Measurements from ENCODE around the gene SLC12A5. TPM values are rescaled to one million over a fixed set of nuclear protein-coding genes. Genes with fewer than 3 reads are reported as not detected.

Gene SLC12A5
- total and polyA plus RNA-seq, 2 of the 4 experiments (the other 2 are of a cell fraction) = 2.2 TPM; not detected in 1

- peak overlapping the region; percentile 90; the same call in 1 of the 2 replicates for H3K18ac ChIP-seq (ENCODE audit: low read depth, low read length)
- no peak overlapping the region for H2BK15ac ChIP-seq (ENCODE audit: low read depth, low read length)
- peak; percentile 33 for ATAC-seq (ENCODE audit: low read depth)
- peak overlapping the region; percentile 99 for H3K14ac ChIP-seq (replicated peaks; ENCODE audit: low read depth, low read length)
- H3K79me1 ChIP-seq (ENCODE audit: low read depth in 1 of 2, low read length in 2 of 2) = peaks cover 16 to 44% of the 10 kb centered on the region in 2 experiments
- peak overlapping the region; percentile 81; the same call in 1 of the 2 replicates for H4K5ac ChIP-seq (ENCODE audit: low read depth, low read length)
- peak overlapping the region; percentile 93; the same call in 1 of the 2 replicates for H3K23ac ChIP-seq (ENCODE audit: low read depth, low read length)
- peak overlapping the region; percentile 98 for H2AFZ ChIP-seq (replicated peaks; ENCODE audit: low read length, poor library complexity)
- H3K9ac ChIP-seq (ENCODE audit: low read depth, low read length) = peak overlapping the region; percentile 98
- dilution Hi-C loops (cut with HindIII; ENCODE audit: low sequenced_read_pairs, unreplicated experiment) (no loop called here), intact Hi-C loops (cut with micrococcal nuclease) (loop anchor here (1.0 to 10.0 kb wide), 4 partner anchors 31 to 314 kb away; partner anchors contain the start of gene ZNF335), in situ Hi-C loops (cut with MboI; ENCODE audit: low sequenced_read_pairs) (no loop called here)
- no peak overlapping the region for H2BK20ac ChIP-seq (ENCODE audit: low read depth, low read length)
- peaks cover 7% of the 10 kb centered on the region; the same call in 1 of the 2 replicates for H3K9me1 ChIP-seq (ENCODE audit: insufficient read depth, low read length)
- no peaks in the 10 kb centered on the region for H3K9me3 ChIP-seq (ENCODE audit: control insufficient read depth, insufficient read depth, low read length)
- H2BK120ac ChIP-seq (ENCODE audit: low read depth, low read length) = peak overlapping the region; percentile 57; the same call in 1 of the 2 replicates
- peak overlapping the region; percentile 87 for H3K4ac ChIP-seq (ENCODE audit: low read depth, low read length)
- H4K20me1 ChIP-seq (ENCODE audit: insufficient read depth, low read length) = peaks cover 53% of the 10 kb centered on the region
- TF ChIP-seq MAFK (IDR thresholded peaks at IDR 0.05; ENCODE audit: low read depth, low read length) (no peak), MAZ (IDR thresholded peaks at IDR 0.05; ENCODE audit: borderline replicate concordance, low read depth, low read length) (no peak), NFE2L2 (IDR thresholded peaks at IDR 0.05; ENCODE audit: low read depth, low read length) (no peak), FOS (IDR thresholded peaks at IDR 0.05; ENCODE audit: low read depth, low read length) (no peak), BHLHE40 (IDR thresholded peaks at IDR 0.05; ENCODE audit: low read depth, low read length) (no peak), RAD21 (IDR thresholded peaks at IDR 0.05; ENCODE audit: low read length) (no peak), MXI1 (IDR thresholded peaks at IDR 0.05; ENCODE audit: borderline replicate concordance, low read depth, low read length) (no peak), POLR2A (IDR thresholded peaks at IDR 0.05; ENCODE audit: low read depth, low read length) (no peak), RFX5 (IDR thresholded peaks at IDR 0.05; ENCODE audit: low read depth, low read length) (no peak), ELK1 (IDR thresholded peaks at IDR 0.05; ENCODE audit: borderline replicate concordance, low read depth, low read length) (no peak), USF2 (IDR thresholded peaks at IDR 0.05; ENCODE audit: low read depth, low read length) (no peak), CTCF (conservative IDR thresholded peaks at IDR 0.05; ENCODE audit: low read depth, low read length) (no peak), SMC3 (IDR thresholded peaks at IDR 0.05; ENCODE audit: low read depth, low read length) (no peak), CEBPB (IDR thresholded peaks at IDR 0.05; ENCODE audit: low read depth, low read length) (no peak), RCOR1 (IDR thresholded peaks at IDR 0.05; ENCODE audit: insufficient replicate concordance, low read length) (no peak), CHD1 (IDR thresholded peaks at IDR 0.05; ENCODE audit: low read depth, low read length) (no peak)
- ChIA-PET POLR2A (ENCODE audit: unreplicated experiment) (no interaction called here), CTCF (no interaction called here)
- no peaks in the 10 kb centered on the region for H3K27me3 ChIP-seq (ENCODE audit: control insufficient read depth, insufficient read depth, low read length)
- H3K27ac ChIP-seq (ENCODE audit: insufficient read depth, low read length) = peak overlapping the region; percentile 97
- DNase-seq = peak; percentile 12
- H4K91ac ChIP-seq (ENCODE audit: insufficient read depth, low read depth, low read length) = peak overlapping the region; percentile 75; the same call in 1 of the 2 replicates
- H4K8ac ChIP-seq (ENCODE audit: low read depth in 2 of 2, low read length in 2 of 2) = peak overlapping the region; percentile 90 to 93
- peak overlapping the region; percentile 77 for H2AK9ac ChIP-seq (replicated peaks; ENCODE audit: low read depth, low read length, poor library complexity)
- BruUV-seq (replicated peaks) = no TSS peak
- H2AK5ac ChIP-seq (ENCODE audit: low read depth, low read length) = 0 out of 2 replicates have a peak overlapping the region, but pooled peaks have one; percentile 61
- peak overlapping the region; percentile 97 for H3K4me2 ChIP-seq (ENCODE audit: low read depth, low read length)
- H3K36me3 ChIP-seq (ENCODE audit: control insufficient read depth, insufficient read depth, low read length) = no peaks in the 10 kb centered on the region
- peak overlapping the region; percentile 98 for H2BK5ac ChIP-seq (ENCODE audit: low read depth, low read length, poor library complexity, severe bottlenecking)
- peaks cover 7% of the 10 kb centered on the region for H3K4me1 ChIP-seq (ENCODE audit: control insufficient read depth, insufficient read depth, low read length)
- H3K4me3 ChIP-seq (ENCODE audit: insufficient read depth, low read depth, low read length) = peak overlapping the region; percentile 91
- WGBS, 2 experiments (ENCODE audit: extremely low coverage in 2 of 2, insufficient read length in 1 of 2) = 0% methylated on average over 24 of the region's 31 CpGs; no CpG with 5 or more reads in 1 of the 2 experiments
- H3K56ac ChIP-seq (ENCODE audit: extremely low read depth, insufficient read depth, low read length) = peak overlapping the region; percentile 55; the same call in 1 of the 2 replicates
Observed at GRCh38 chr20:46089167-46089416, 60.1 kb downstream of the SLC12A5 start.
